ENCODE results near the gene APBA2.
"Not testable (repeated sequence)": the region's sequence is repeated elsewhere in the genome, so short reads cannot be mapped to it uniquely, and the experiment has no call there.

APBA2 gene

GRCh38 chr15:29032751-29033150 is 147.0 kb downstream of the APBA2 start:
- no peak for DNase-seq (ENCODE audit: low read depth in 2 of 2, low spot score in 1 of 2)

GRCh38 chr15:29034151-29034550 is 148.4 kb downstream of the APBA2 start:
- DNase-seq (ENCODE audit: low read depth in 2 of 2, low spot score in 1 of 2), result no peak

- no peak for DNase-seq (ENCODE audit: low read depth in 2 of 2, low spot score in 1 of 2)
Observed at GRCh38 chr15:29034593-29035335, 149.0 kb downstream of the APBA2 start.

- DNase-seq (ENCODE audit: low read depth in 2 of 2, low spot score in 1 of 2), result no peak
Observed at GRCh38 chr15:29035336-29036285, 149.8 kb downstream of the APBA2 start.

- DNase-seq (ENCODE audit: low read depth in 2 of 2, low spot score in 1 of 2), result no peak
Observed at GRCh38 chr15:29037997-29038705, 152.4 kb downstream of the APBA2 start.

GRCh38 chr15:29039466-29040369 is 153.9 kb downstream of the APBA2 start:
- no peak for DNase-seq (ENCODE audit: low read depth in 2 of 2, low spot score in 1 of 2)

- DNase-seq (ENCODE audit: low read depth in 2 of 2, low spot score in 1 of 2), result no peak
Observed at GRCh38 chr15:29040370-29040751, 154.6 kb downstream of the APBA2 start.

- no peak for DNase-seq (ENCODE audit: low read depth in 2 of 2, low spot score in 1 of 2)
Observed at GRCh38 chr15:29043736-29044502, 158.1 kb downstream of the APBA2 start.

- no peak for DNase-seq (ENCODE audit: low read depth in 2 of 2, low spot score in 1 of 2)
Observed at GRCh38 chr15:29044503-29044901, 158.7 kb downstream of the APBA2 start.

GRCh38 chr15:29045161-29045560 is 159.4 kb downstream of the APBA2 start:
- DNase-seq (ENCODE audit: low read depth in 2 of 2, low spot score in 1 of 2), result not testable (repeated sequence)

GRCh38 chr15:29045717-29046116 is 159.9 kb downstream of the APBA2 start:
- no peak for DNase-seq (ENCODE audit: low read depth in 2 of 2, low spot score in 1 of 2)

GRCh38 chr15:29046281-29046810 is 160.6 kb downstream of the APBA2 start:
- DNase-seq (ENCODE audit: low read depth in 2 of 2, low spot score in 1 of 2), result no peak

- DNase-seq (ENCODE audit: low read depth in 2 of 2, low spot score in 1 of 2), result no peak
Observed at GRCh38 chr15:29046977-29047376, 161.2 kb downstream of the APBA2 start.

- DNase-seq (ENCODE audit: low read depth in 2 of 2, low spot score in 1 of 2), result no peak
Observed at GRCh38 chr15:29048011-29048410, 162.2 kb downstream of the APBA2 start.

- no peak for DNase-seq (ENCODE audit: low read depth in 2 of 2, low spot score in 1 of 2)
Observed at GRCh38 chr15:29050870-29051269, 165.1 kb downstream of the APBA2 start.

GRCh38 chr15:29051422-29051821 is 165.6 kb downstream of the APBA2 start:
- DNase-seq (ENCODE audit: low read depth in 2 of 2, low spot score in 1 of 2), result no peak

GRCh38 chr15:29053006-29053405 is 167.2 kb downstream of the APBA2 start:
- no peak for DNase-seq (ENCODE audit: low read depth in 2 of 2, low spot score in 1 of 2)

- no peak for DNase-seq (ENCODE audit: low read depth in 2 of 2, low spot score in 1 of 2)
Observed at GRCh38 chr15:29053661-29054131, 167.9 kb downstream of the APBA2 start.
